T-helper 1 cell treated with Interleukin-12 subunit alpha and Interleukin-12 subunit beta and Interleukin-4 antibody, amounts not matched to agents 30 μg/mL and 1 μg/mL, for 36 hours (primary cell): ENCODE results near the gene GRM7.

Experiments used
- H3K27ac Mint-ChIP-seq: one replicate; pipeline ENCODE4 v1.8.0; 2021; ENCODE audit warnings: mild to moderate bottlenecking, mixed read lengths
- H3K27me3 Mint-ChIP-seq: one replicate; pipeline ENCODE4 v1.8.0; 2021; ENCODE audit warnings: low read depth, mixed read lengths
- H3K36me3 Mint-ChIP-seq: one replicate; pipeline ENCODE4 v1.8.0; 2021; ENCODE audit warnings: low read depth, mixed read lengths
- H3K4me1 Mint-ChIP-seq: one replicate; pipeline ENCODE4 v1.8.0; 2021; ENCODE audit warnings: low read depth, mixed read lengths
- H3K4me3 Mint-ChIP-seq: one replicate; pipeline ENCODE4 v1.8.0; 2021; ENCODE audit warnings: mild to moderate bottlenecking, moderate library complexity, mixed read lengths
- H3K9me3 Mint-ChIP-seq: one replicate; pipeline ENCODE4 v1.8.0; 2021; ENCODE audit warnings: mixed read lengths

GRM7 gene

DNA sequence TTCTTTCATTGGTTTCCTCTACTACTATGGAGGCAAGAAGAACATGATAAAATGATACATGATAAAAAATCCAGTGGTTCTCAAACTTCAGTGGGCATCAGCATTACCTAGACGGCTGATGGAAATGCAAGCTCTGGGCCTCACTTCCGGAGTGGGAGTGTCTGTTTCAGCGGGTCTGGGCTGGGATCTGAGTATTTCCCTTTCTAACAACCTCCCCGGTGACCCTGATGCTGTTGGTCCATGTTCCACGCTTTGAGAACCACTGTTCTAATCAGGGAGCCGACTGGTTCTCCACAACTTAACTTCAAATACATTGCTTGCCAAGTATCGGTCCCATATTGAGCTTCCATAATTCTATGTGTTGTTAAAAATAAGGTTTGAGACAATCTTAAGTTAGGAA is 928.4 kb downstream of the GRM7 start:
- H3K27me3 Mint-ChIP-seq, result no peaks in the 10 kb centered on the region
- no peak overlapping the region for H3K27ac Mint-ChIP-seq
- H3K4me1 Mint-ChIP-seq, result no peaks in the 10 kb centered on the region
- H3K4me3 Mint-ChIP-seq, result no peak overlapping the region
- H3K9me3 Mint-ChIP-seq, result peaks cover 11% of the 10 kb centered on the region
- no peaks in the 10 kb centered on the region for H3K36me3 Mint-ChIP-seq

DNA sequence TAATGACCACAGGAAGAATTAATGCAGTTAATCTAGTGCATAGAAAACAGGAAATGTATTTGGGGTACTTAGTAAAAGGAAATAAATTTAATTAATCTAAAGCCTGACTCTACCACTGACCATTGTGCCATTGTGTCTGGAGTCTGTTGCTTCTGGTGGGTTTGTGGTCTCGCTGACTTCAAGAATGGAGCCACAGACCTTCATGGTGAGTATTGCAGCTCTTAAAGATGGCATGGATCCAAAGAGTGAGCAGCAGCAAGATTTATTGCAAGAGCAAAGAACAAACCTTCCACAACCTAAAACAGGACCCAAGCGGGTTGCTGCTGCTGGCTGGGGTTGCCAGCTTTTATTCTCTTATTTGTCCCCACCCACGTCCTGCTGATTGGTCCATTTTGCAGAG is 929.2 kb downstream of the GRM7 start:
- Mint-ChIP-seq H3K27ac (no peak overlapping the region), H3K9me3 (peaks cover 11% of the 10 kb centered on the region), H3K4me3 (no peak overlapping the region), H3K27me3 (no peaks in the 10 kb centered on the region), H3K36me3 (no peaks in the 10 kb centered on the region), H3K4me1 (no peaks in the 10 kb centered on the region)
